ENCODE results near the gene FNDC3B.

The FNDC3B gene

DNA sequence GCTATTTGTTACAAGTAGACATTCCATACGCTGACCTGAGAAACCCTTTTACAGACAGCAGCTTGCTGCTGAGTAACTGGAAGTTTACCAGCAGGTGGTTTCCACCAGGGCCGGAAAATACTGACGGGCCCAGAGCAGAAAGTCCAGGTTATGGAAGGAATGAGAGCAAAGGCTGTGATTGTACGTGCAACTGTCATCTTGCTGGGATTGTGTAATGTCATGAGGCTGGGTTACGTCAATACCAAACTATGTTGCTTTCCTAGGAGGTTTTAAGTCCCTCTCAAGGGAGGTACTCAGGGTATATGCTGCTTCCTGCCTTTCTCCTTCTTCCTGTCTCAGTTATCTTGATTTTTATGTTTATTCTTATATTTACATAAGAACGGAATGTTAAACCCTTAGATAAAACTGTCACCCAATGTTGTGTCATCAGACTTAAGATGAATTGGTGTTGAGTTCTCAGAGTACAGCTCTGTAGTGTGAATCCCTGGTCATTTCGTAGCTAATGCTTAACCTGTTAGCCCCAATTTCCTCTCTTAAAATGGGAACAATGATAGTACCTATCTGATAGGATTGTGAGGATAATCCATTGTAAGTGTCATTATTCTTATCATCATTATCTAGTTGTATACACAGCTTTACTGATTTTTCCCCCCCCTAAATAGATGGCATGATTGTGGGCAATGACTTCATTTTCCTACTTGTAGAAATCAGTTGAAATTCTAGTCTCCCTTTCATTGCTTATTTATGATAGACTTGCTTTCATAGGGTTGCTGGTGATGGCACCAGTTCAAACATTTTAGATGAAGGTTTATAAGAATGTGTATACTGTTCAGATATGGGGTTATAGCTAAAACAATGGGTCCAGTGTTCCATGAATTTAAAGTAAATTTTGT, 101.4 kb downstream of the FNDC3B start (continued):
- TF ChIP-seq ZNF548 (tag by site-specific recombination; IDR thresholded peaks at IDR 0.05): no peak
- no peak for TF ChIP-seq ZNF239 (tag by site-specific recombination; IDR thresholded peaks at IDR 0.05)
- TF ChIP-seq ZNF791 (tag by site-specific recombination; IDR thresholded peaks at IDR 0.05): no peak
- TF ChIP-seq ZNF558 (tag by site-specific recombination; IDR thresholded peaks at IDR 0.05): no peak; the same call in 1 of the 2 replicates
- TF ChIP-seq KLF16 (tag by site-specific recombination; IDR thresholded peaks at IDR 0.05): peak; percentile 57; the same call in 1 of the 2 replicates
- TF ChIP-seq, protein P1, sequence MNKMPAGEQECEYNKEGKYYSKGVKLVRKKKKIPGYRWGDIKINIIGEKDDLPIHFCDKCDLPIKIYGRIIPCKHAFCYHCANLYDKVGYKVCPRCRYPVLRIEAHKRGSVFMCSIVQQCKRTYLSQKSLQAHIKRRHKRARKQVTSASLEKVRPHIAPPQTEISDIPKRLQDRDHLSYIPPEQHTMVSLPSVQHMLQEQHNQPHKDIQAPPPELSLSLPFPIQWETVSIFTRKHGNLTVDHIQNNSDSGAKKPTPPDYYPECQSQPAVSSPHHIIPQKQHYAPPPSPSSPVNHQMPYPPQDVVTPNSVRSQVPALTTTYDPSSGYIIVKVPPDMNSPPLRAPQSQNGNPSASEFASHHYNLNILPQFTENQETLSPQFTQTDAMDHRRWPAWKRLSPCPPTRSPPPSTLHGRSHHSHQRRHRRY (tag by site-specific recombination; IDR thresholded peaks at IDR 0.05): no peak
- no peak for TF ChIP-seq ZNF560 (tag by site-specific recombination; IDR thresholded peaks at IDR 0.05; ENCODE audit: borderline replicate concordance)
- TF ChIP-seq ZNF202 (tag by site-specific recombination; IDR thresholded peaks at IDR 0.05; ENCODE audit: borderline replicate concordance): no peak
- peak; percentile 54; the same call in 1 of the 2 replicates for TF ChIP-seq ZNF146 (tag by site-specific recombination; IDR thresholded peaks at IDR 0.05)

DNA sequence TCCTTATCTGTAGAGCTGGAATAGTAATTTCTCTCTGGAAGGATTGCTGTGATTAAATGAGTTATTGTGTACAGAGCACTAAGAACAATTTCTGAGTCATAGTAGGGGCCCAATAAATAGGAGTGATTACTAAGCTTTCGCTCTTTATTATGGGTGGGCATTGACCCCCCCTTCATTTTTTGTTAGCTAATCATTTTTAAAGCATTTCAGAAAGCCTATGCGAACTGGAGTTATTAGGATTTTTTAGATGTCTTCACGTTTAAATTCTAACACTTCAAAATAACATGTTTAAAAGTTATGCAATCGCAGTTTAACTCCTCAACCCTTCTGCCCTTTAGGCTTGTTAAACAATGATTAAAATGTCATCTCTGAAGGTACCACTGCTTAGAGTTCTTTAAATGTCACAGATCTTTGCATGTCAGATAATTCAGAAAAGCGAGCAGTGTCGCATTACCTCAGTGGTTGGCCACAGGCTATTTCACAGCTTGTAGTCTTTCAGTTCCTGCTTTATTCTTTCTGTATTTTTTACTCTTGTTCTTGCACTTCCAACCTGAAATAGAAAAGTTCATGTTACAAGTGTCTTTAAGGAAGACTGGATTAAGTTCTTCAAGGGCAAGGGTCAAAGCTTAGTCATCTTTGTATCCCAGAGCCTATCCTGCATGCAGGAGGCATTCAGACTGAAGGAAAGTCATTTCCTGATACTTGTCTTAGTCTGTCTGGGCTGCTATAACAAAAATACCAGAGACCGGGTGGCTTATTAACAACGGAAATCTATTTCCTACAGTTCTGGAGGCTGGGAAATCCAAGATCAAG, 102.9 kb downstream of the FNDC3B start:
- CTCF ChIA-PET: interaction anchor here (0.5 to 1.0 kb wide), 4 partner anchors 104 to 517 kb away, joined by 3 read pairs; no protein-coding TSS in a partner anchor
- Histone ChIP-seq H3K4me1 (ENCODE audit: control insufficient read depth, insufficient read depth, low read length) (peaks cover 15% of the 10 kb centered on the region), H3K9me3 (ENCODE audit: control insufficient read depth, insufficient read depth, low read depth, low read length) (no peaks in the 10 kb centered on the region), H3K4me3 (ENCODE audit: low read depth, low read length) (no peak overlapping the region), H3K36me3 (ENCODE audit: control insufficient read depth in 2 of 2, insufficient read depth in 1 of 2, low read length in 2 of 2) (no peaks in the 10 kb centered on the region), H3K27ac (ENCODE audit: extremely low read depth, low read depth, low read length) (peak overlapping the region; percentile 56; the same call in 1 of the 2 replicates)
- POLR2A ChIA-PET: interaction anchor here (1.5 to 2.4 kb wide), 2 partner anchors 13 to 27 kb away, joined by 5 to 6 read pairs; no protein-coding TSS in a partner anchor
- TF ChIP-seq, protein P2, sequence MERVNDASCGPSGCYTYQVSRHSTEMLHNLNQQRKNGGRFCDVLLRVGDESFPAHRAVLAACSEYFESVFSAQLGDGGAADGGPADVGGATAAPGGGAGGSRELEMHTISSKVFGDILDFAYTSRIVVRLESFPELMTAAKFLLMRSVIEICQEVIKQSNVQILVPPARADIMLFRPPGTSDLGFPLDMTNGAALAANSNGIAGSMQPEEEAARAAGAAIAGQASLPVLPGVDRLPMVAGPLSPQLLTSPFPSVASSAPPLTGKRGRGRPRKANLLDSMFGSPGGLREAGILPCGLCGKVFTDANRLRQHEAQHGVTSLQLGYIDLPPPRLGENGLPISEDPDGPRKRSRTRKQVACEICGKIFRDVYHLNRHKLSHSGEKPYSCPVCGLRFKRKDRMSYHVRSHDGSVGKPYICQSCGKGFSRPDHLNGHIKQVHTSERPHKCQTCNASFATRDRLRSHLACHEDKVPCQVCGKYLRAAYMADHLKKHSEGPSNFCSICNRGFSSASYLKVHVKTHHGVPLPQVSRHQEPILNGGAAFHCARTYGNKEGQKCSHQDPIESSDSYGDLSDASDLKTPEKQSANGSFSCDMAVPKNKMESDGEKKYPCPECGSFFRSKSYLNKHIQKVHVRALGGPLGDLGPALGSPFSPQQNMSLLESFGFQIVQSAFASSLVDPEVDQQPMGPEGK (tag by site-specific recombination; IDR thresholded peaks at IDR 0.05): peak; percentile 44; the same call in 1 of the 2 replicates
- TF ChIP-seq FEZF1 (tag by site-specific recombination; IDR thresholded peaks at IDR 0.05) (peak; percentile 47; the same call in 1 of the 2 replicates), ZNF16 (tag by site-specific recombination; IDR thresholded peaks at IDR 0.05; ENCODE audit: low read depth) (no peak), ZNF629 (tag by site-specific recombination; IDR thresholded peaks at IDR 0.05) (peak; percentile 54; the same call in 1 of the 2 replicates), GFI1B (tag by site-specific recombination; IDR thresholded peaks at IDR 0.05) (0 out of 2 replicates have a peak, but pooled peaks have one; percentile 38), KLF16 (tag by site-specific recombination; IDR thresholded peaks at IDR 0.05) (0 out of 2 replicates have a peak, but pooled peaks have one; percentile 29), KLF8 (tag by site-specific recombination; IDR thresholded peaks at IDR 0.05) (0 out of 2 replicates have a peak, but pooled peaks have one; percentile 9), ZNF366 (tag by site-specific recombination; conservative IDR thresholded peaks at IDR 0.05) (no peak; the same call in none of the 2 replicates), SETDB1 (IDR thresholded peaks at IDR 0.05; ENCODE audit: insufficient read length, low read length) (peak; percentile 93), ZNF132 (tag by site-specific recombination; IDR thresholded peaks at IDR 0.05; ENCODE audit: borderline replicate concordance) (no peak), ZNF664 (tag by site-specific recombination; IDR thresholded peaks at IDR 0.05) (peak; percentile 78; the same call in 1 of the 2 replicates), MYNN (tag by site-specific recombination; IDR thresholded peaks at IDR 0.05; ENCODE audit: borderline replicate concordance) (no peak), ZEB2 (tag by site-specific recombination; IDR thresholded peaks at IDR 0.05) (0 out of 2 replicates have a peak, but pooled peaks have one; percentile 60), SP3 (tag by site-specific recombination; IDR thresholded peaks at IDR 0.05) (no peak)
- TF ChIP-seq, protein P3, sequence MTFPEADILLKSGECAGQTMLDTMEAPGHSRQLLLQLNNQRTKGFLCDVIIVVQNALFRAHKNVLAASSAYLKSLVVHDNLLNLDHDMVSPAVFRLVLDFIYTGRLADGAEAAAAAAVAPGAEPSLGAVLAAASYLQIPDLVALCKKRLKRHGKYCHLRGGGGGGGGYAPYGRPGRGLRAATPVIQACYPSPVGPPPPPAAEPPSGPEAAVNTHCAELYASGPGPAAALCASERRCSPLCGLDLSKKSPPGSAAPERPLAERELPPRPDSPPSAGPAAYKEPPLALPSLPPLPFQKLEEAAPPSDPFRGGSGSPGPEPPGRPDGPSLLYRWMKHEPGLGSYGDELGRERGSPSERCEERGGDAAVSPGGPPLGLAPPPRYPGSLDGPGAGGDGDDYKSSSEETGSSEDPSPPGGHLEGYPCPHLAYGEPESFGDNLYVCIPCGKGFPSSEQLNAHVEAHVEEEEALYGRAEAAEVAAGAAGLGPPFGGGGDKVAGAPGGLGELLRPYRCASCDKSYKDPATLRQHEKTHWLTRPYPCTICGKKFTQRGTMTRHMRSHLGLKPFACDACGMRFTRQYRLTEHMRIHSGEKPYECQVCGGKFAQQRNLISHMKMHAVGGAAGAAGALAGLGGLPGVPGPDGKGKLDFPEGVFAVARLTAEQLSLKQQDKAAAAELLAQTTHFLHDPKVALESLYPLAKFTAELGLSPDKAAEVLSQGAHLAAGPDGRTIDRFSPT (tag by site-specific recombination; IDR thresholded peaks at IDR 0.05): peak; percentile 72
- TF ChIP-seq, protein P4, sequence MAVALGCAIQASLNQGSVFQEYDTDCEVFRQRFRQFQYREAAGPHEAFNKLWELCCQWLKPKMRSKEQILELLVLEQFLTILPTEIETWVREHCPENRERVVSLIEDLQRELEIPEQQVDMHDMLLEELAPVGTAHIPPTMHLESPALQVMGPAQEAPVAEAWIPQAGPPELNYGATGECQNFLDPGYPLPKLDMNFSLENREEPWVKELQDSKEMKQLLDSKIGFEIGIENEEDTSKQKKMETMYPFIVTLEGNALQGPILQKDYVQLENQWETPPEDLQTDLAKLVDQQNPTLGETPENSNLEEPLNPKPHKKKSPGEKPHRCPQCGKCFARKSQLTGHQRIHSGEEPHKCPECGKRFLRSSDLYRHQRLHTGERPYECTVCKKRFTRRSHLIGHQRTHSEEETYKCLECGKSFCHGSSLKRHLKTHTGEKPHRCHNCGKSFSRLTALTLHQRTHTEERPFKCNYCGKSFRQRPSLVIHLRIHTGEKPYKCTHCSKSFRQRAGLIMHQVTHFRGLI (tag by site-specific recombination; IDR thresholded peaks at IDR 0.05): peak; percentile 52; the same call in 1 of the 2 replicates
- TF ChIP-seq, protein P5, sequence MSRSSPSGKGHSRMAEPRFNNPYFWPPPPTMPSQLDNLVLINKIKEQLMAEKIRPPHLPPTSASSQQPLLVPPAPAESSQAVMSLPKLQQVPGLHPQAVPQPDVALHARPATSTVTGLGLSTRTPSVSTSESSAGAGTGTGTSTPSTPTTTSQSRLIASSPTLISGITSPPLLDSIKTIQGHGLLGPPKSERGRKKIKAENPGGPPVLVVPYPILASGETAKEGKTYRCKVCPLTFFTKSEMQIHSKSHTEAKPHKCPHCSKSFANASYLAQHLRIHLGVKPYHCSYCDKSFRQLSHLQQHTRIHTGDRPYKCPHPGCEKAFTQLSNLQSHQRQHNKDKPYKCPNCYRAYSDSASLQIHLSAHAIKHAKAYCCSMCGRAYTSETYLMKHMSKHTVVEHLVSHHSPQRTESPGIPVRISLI (tag by site-specific recombination; IDR thresholded peaks at IDR 0.05): peak; percentile 22; the same call in 1 of the 2 replicates
